Myocyte (in vitro differentiated cells): ENCODE results near the gene FGF21. TPM values are rescaled to one million over a fixed set of nuclear protein-coding genes. Genes with fewer than 3 reads are reported as not detected.

Experiments
- DNase-seq: peaks from one replicate; pipeline ENCODE4 v3.0.0-alpha.2; 2012; ENCODE audit warnings: low read depth
- total RNA-seq: library from RNA; depleted of rRNA; stranded (reverse); fragments of >200 nt; gene quantifications from 2 replicates; pipeline ENCODE4 v1.2.3, GENCODE V29; 2014

The FGF21 gene
- total RNA-seq, 1 donor from 2014 or later: not detected

DNA sequence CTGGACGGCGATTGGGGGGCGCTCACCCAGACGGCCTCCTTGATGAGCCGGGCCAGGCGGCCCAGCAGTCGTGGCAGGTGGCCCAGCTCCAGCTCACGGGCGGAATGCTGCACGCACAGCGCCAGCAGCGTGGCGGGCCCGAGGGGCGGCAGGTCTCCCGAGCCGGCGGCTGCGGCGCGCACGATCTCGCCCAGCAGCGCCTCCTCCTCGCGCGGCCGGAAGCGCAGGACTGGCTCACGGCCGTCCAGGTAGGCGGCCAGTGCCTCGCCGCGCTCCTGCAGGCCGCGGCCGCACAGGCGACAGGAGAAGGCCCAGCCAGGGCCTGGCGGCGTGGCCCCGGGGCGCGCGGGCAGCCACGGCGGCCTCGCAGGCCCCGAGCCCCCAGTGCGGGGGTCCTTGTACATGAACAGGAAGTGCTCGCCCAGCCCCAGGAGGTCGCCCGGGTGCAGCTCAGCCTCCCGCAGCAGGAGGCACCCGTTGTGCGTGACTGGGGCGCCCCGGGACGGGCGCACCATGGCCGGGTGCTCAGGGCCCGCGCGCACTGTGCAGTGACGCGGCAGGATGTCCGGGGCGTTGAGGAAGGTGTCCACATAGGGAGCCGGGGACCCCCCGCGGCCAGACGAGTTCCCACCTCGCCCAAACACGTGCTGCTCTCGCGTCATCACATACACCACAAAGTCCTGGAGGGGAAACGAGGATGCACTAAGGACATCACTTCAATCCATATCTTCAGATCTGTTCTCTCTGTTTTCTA is 26.2 kb upstream of the FGF21 start:
- DNase-seq: no peak

DNA sequence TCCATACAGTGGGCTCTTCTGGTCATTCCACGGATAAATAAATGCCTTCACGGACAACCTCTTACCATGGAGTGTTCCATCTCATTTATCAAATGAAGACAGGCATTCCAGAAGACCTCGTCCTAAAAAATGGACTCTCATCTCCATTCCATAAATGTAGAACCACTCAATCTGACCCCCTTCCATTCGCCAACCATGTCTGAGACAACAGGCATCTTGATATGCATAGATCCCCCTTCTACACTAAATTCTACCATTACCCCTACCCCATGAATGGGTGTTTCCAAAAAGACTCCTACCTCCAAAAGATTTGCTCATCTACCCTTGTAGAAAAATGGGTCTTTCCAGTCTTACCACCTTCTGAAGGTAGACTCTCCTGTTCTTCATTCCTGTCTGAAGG is 23.9 kb upstream of the FGF21 start:
- DNase-seq: no peak

DNA sequence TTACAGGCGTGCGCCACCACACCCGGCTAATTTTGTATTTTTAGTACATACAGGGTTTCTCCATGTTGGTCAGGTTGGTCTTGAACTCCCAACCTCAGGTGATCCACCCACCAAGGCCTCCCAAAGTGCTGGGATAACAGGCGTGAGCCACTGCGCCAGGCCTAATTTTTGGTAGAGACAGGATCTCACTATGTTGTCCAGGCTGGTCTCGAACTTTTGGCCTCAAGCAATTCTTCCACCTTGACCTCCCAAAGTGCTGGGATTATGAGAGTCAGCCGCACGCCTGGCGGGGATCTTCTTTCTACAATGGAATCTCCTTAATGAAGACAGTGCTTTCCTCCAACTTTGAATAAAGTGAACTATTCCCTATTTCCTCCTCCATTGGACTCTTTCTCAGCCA is 20.7 kb upstream of the FGF21 start:
- no peak for DNase-seq

DNA sequence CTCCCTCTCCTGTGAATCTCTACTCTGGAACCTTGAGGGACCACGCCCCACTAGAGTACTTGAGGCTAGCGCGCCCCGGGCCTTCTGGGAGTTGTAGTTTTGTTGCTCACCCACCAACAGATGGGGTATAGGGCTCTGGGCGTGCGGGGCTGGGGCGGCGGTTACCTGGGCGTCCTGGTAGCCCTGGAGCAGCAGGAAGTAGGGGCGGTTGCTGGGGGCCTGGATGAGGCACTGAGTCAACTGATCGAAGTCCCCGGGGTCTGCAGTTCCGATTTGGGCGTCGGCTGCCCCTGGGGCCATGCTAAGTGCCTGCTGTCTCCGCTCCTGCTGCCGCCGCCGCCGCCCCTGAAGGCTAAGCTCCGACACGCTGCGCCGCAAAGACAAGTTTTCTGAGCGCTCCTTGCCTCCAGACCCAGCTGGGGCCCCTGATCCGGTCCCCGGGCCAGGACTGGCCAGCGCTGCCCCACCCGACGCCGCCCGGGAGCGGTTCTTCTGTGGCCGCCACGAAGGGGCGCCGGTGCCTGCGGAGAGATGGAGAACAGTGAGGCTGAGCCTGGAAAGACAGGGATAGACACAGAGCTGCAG is 20.2 kb upstream of the FGF21 start:
- no peak for DNase-seq

DNA sequence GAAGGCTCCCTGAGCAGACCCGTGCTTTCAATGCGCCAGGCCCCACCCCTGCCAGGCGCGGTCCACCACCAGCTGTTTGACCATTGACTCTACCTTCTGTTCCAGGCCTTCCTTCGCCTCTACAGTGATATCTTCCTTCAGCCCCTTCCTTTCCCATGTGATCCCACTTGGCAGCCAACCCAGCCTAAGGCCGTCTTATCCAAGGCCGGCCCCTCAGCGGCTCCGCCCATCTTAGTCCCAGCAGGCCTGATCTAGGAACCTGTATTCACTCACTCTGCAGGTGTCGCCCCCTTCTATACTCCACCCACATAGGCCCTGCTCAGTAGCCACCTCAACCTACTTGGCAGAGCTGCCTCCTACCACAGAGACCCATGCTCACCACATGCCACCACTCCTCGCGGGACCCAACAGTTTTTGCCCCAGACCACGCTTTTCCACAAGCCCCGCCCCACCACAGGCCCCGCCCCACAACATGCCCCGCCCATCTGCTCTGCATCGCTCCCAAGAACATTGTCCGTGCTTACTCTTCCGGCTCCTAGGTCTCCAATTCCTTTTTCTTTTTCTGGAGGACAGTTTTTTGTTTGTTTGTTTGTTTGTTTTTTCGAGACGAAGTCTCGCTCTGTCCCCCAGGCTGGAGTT is 17.8 kb upstream of the FGF21 start:
- no peak for DNase-seq

DNA sequence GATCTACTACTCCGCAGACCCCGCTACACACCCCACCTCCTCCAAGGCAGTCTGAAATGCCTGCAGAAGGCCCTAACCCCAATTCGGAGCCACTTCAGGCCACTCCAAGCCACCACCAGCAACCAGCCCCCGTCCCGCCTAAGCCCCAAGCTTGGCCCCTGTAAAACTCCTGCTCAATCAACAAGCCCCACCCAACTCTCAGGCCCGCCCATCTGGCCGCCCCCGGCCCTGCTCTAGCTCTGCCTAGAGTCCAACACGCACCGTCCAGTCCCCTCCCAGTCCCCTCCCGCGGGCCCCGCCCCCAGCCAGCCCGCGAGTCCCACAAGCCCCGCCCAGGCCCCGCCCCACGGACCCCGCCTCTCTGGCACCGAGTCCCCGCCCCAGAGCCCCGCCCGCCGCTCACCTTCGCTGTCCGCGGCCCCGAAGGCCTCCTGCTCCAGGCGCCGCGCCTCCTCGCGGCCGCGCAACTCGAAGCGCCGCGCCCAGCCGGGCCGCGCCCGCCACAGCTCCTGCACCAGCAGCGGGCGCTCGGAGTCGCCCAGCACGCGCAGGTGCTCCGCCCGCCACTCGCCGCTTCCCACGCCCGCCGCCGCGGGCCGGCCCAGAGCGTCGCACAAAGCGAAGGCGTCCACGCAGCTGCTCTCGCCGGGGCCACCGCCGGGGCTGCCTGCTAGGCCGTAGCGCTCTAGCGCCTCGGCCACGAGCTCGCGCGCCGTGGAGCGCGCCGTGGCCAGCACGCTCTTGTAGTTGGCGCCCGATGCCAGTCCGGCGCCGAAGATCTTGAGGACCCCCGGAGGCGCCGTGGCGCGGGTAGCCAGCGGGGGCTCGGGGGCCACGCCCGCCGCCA is 16.5 kb upstream of the FGF21 start:
- peak; percentile 82 for DNase-seq

DNA sequence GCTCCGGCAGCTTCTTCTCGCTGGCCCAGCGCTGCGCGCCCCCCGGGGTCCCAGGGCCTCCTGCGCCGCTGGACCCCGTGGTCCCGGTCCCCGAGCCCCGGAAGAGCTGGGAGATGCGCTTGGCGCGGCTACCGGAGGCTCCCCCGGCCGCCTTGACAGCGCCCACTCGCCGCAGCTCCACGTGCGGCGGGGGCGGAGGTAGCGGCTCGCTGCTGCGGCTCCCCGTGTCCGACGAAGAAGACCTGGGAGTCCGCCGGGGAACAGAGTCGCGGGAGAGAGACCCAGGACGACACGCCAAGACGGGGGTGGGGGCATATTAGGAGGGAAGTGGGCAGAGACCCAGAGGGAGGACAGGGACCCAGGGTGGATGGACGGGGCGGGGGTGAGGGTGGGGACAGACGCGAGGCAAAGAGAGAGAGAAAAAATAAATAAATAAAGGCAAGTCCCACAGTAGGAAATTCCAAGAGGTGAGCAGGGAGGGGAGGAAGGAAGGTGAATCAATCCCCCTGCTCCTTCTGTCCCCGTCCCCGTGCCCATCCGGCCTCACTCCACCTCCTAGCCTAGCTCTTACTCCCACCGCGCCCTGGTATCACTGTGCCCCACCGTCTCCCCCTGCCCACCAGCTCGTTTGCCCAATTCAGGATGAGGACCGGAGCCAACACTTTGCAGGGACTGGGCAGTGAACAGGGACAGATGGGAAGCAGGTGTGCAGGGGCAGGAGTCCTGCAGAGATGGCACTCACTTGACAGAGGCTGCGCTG is 15.7 kb upstream of the FGF21 start:
- DNase-seq: no peak

DNA sequence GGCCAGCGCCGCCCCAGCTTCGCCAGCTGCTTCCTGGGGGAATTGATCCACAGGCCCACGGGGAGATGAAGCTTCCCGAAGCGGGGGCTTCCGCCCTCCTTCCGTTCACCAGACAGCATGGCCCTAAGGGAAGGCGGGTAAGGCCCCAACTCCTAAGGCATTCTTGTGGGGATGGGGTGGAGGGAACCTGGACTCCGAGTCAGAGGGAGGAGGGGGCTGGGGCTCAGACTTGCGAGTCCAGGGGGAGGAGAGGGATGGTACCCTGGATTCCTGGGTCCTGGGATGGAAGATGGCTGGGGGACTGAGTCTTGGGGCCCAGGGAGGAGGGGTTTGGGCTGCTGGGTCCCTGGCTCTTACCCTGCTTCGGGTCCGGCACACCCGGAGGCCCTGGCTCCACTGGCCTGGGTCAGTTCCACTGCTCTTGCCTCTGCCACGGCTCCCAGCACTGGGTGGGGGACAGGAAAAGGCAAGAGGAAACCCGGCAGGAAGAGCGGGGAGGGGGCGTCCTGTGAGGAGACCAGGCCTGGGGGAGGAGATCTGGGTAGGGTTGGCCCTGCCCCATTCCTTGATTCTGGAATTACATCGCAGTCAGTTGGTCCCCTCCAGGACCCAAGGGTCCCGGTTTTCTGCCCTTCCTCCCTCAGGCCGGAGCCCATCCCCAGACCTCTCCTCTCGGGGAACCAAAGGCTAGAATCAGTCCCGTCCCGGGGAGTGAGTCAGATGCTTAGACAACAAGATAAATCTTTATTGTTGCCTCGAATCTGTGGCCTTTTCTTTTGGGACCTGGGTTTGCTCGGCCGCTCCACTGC is 15.0 kb upstream of the FGF21 start, which contains the start of gene RASIP1:
RASIP1 (minus strand) TSS at position 447 of the 809 bp plus-strand sequence; CDS start at position 119, 328 bp downstream.
- DNase-seq: no peak

DNA sequence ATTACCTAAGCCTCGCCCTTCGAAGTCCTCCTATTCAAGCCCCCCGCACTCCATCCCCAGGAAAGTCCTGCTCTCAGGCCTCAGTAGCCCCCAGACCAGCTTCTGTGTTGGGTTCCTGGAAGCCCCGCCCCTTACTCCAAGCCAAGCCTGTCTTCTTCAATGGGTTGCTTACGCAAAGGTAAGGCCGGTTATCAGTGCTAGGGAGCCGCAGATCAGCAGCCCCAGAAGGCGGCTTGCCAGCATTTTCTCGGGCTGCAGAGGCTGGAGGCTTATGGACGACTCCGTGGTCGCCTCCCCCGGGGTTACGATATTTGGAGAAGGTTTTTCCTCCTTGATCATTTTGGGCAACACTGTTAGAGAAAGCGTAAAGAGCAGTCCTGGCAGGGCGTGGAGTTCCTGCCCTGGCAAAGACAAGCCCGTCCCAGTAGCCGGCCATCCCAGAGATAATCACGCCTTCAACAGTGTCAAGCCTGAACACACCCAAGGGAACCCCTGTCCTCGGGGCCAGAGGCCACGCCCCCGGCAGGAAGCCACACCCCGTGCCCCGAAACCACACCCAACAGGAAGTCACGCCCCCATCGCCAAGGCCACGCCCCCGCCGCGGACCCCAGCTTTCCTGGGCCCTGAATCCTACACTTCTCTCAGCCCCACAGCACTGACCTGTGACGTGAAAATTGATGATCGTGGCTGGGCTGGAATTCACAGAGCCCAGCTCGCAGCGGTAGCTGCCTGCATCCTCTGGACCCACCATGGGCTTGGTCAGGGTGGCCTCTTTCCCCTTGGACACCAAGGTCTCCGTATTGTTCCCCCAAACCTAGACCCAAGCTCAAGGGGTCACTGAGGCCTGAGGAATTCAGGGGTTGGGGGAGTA is 14.0 kb upstream of the FGF21 start:
- no peak for DNase-seq

DNA sequence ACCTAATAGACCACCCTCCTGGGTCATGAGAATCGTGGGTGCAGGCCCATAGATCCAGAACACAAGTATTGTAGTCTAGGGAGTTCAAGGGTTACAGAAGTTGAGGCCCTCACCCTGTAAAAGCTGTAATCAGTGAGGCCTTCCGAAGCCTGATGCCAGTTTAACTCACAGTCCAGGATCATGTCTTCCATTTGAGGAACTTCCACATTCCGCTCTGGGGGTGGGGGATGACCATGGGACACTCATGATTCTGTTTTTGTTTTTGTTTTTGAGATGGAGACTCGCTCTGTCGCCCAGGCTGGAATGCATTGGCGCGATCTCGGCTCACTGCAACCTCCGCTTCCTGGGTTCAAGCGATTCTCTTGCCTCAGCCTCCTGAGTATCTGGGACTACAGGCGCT is 13.2 kb upstream of the FGF21 start:
- DNase-seq: no peak

DNA sequence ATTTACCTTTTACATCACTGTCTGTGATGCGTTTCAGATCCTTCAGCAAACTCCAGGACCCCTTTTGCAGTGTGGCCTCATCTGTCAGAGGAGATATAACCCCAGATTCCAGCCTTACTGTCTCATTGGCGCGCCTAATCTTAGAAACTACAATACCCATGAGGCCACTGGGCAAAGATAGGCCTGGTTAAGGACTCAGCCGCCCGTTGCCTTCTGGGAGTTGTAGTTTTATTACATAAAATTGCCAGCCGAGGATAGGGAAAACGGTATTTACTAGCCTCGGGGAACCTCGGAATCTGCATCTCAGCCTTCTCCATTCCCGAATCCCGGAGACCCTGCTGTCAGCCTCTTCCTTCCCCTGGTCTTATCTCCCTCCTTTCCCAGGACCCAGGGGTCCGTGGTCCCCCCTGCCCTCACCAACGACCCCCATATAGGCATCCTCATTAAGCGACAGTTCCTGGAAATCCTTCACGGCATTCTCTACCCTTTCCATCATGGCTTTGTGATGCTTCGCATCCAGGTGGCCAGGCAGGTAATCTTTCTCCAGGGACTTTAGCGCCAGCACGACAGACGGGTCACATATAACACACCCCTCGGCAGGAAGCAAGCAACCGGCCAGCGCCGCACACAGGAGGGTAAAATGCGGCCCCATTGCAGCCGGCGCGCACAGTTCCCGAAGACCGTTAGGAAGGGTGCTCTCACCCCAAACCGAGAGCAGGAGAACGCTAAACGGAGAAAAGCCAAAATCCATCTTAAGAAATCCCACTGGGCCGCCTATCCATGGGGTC is 9.9 kb upstream of the FGF21 start:
- DNase-seq: peak; percentile 54

DNA sequence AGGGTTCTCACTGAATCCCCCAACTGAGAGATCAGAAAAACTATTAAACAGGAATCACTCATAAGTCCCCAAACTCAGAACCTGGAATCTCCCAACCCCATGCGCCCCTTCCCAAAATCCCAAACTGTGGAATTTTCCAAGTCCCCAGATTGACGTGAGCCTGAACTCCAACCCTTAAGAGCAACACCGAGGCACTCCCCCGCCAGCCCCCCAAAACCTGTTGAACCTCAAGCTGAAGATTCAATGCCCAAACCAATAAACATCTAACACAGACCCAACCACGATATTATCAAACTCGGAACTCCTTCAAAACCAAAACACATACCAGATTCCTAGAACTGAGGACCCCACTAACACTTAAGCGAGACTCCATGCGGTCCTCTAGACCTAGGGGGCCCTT is 9.2 kb upstream of the FGF21 start:
- DNase-seq: no peak

DNA sequence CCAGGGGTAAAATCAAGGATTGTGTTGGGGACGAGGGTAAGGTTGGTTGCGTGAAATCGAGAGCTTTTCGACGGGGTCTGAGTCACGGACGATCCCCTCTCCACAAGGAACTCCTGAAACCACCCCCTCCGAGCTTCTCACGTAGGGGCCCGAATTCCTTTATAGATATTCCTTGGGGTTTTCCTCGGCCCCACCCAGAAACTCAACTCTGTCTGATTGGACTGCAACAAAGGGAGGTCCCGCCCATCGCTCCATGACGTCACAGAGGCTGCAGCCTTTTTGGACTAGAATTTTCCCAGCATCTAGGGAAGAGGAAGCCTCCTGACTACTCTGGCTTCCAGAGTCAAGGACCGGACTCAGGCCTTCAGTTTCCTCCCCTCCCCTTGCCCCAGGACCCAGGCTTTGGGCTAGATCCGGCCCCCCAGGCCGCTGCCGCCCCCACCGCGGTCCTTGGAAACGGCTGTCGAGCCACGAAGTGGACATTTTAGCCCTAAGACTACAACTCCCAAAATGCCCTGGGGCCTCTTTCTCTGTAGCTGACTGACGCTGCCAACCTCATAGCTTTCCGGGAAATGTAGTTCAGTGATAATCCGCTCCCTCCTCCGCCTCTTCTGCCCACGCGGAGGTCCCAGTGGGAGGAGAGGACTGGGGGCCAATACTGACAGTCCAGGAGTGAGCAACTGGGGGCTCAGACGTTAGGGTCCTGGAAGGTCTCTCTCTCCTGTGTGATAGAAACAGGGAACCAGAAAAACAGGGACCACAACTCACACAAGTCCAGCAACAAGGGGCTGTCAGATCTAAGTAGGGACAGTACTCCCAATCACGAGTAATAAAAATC is 8.4 kb upstream of the FGF21 start, which contains the start of gene IZUMO1:
IZUMO1 (minus strand) TSS at position 172 of the 838 bp plus-strand sequence. CDS start 1,050 bp downstream, outside the sequence.
- peak; percentile 68 for DNase-seq

DNA sequence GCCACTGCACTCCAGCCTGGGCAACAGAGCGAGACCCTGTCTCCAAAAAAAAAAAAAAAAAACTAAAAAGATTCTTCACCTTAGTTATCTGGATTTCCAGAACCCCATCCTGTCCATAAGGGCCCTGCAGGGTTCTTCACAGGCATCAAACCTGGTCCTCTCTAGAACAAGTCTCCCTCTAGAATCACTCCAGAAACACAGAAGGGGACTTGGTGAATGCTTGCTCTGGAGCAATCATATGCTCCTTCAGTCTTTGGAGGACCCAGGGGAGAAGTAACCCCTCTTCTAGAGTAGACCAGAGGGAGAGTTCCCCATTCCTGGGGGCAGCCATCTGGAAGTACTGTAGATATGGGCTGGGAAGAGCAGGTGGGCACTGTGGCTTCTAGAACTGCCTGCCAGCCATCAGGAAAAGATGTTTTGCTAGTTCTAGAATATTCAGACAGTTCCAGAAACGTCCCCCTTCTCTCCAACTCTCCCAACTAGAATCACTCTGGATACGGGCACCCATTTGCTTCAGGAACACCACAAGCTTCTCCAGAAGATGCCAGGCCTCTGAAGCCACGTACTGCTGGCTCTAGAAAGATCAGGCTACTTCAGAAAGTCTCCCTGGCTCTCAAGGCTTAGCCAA is 5.6 kb upstream of the FGF21 start:
- no peak for DNase-seq

DNA sequence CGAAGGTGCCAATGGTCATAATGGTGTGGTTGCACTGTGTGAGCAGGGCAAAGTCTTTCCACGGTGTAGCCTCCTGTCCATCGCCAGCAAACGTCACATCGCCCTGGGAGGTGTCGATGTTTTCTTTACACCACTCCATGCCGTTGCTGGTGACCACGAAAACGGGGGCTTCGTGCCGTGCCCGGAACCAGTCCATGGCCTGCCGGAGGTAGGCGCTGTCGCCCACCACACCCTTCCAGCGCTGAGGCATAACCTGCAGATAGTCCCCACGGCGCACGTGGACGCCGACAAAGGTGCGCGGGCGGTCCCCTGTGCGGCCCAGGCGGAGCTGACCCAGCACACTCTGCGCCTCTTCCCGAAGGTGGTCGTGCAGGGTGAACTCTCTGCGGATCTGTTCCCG is 5.0 kb upstream of the FGF21 start:
- no peak for DNase-seq

DNA sequence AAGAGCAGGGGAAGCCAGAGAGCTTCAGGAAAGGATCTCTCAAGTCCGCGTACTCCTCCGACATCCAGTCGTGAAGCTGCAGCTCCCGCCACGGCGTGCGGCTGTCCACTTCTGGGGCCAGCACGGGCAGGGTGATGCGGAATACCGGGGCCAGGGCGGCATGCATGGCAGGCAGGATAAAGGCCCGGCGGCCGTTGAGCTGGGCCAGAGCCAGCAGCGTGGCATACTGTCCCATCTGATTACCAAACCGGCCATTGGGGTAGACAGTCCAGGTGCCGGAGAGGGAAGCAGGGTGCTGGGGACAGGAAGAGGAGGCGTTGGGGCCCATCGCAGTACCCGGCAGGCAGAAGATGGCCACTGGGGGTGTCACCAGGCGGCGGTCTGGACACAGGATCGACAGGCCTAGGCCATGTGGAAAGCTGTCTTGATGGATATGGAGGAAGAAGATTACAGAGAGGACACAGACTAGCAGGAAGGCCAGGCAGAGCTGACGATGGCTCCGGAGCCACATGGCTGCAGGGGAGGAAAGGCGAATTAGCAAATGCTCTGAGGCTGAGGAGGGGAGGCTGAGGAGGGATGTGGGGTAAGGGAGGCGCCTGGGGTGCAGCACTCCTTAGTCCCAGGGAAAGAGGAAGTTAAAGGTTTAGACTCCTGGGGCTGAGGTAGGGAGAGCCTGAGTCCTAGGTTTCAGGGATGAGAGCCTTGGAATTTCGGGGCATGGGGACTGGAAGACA is 4.4 kb upstream of the FGF21 start:
- no peak for DNase-seq
